GM21619 (cell line): ENCODE data around the gene KLF8.

Experiments used
- ATAC-seq: cut with Tn5 transposase; IDR thresholded peaks from one replicate; pipeline ENCODE4 v1.9.1; 2021; ENCODE audit not compliant: unreplicated experiment

The KLF8 gene

GRCh38 chrX:56309881-56310280 is 77.7 kb downstream of the KLF8 start:
- ATAC-seq = no peak

GRCh38 chrX:56310581-56310980 is 78.4 kb downstream of the KLF8 start:
- ATAC-seq = no peak

- no peak for ATAC-seq
Measured at GRCh38 chrX:56313308-56313707, 81.2 kb downstream of the KLF8 start.

GRCh38 chrX:56314334-56314733 is 82.2 kb downstream of the KLF8 start:
- no peak for ATAC-seq

GRCh38 chrX:56318076-56318475 is 85.9 kb downstream of the KLF8 start:
- ATAC-seq = no peak

GRCh38 chrX:56319165-56319564 is 87.0 kb downstream of the KLF8 start:
- ATAC-seq = no peak
